Embryonic facial prominence (tissue), 1 donor: ENCODE data around the gene LMBR1.
"Not testable (repeated sequence)": the region's sequence is repeated elsewhere in the genome, so short reads cannot be mapped to it uniquely, and the experiment has no call there.

ENCODE experiments used
- DNase-seq: peaks from one replicate; pipeline ENCODE4 v3.0.0-alpha.2; 2016; ENCODE audit errors: extremely low spot score

Gene LMBR1

DNA sequence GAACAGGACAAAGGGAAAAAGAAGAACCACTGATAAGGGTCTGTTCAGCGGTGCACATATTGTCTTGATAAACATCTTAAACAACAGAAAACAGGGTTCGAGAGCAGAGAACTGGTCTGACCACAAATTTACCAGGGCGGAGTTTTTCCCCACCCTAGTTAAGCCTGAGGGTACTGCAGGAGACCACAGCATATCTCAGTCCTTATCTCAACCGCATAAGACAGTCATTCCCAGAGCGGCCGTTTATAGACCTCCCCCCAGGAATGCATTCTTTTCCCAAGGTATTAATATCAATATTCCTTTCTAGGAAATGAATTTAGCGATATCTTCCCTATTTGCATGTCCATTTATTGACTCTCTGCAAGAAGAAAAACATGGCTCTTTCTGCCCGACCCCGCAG, 195.7 kb downstream of the LMBR1 start:
- not testable (repeated sequence) for DNase-seq

DNA sequence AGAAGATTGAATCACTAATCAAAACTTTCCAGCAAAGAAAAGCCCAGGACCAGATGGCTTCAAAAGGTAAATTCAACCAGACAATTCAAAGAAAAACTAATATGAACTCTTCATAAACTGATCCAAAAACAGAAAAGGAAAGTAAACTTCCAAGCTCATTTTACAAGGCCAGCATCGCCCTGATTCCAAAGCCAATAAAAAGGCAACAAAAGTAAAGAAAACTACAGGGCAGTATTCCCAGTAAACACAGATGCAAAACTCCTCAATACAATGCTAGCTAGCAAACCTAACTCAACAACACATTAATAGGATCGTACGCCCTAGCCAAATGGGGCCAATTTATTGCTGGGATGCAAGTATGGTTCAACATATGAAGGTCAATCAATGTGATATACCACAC, 199.4 kb downstream of the LMBR1 start:
- no peak for DNase-seq

DNA sequence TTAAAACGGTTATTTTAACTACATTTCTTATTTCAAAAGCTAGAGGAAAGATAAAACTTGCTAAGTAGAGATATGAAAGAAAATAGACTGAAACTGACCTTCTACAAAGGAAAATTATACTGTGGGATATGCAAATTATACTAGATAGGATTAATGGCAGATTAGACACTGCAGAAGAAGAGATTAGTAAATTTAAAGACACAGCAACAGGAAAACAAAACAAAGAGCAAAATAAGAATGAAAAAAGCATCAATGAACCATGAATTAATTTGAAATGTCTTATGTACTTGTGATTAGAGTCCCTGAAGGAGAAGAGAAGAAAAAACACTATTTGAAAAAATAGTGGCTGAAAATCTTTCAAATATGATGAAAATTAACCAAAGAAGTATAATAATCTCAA, 200.1 kb downstream of the LMBR1 start:
- no peak for DNase-seq

DNA sequence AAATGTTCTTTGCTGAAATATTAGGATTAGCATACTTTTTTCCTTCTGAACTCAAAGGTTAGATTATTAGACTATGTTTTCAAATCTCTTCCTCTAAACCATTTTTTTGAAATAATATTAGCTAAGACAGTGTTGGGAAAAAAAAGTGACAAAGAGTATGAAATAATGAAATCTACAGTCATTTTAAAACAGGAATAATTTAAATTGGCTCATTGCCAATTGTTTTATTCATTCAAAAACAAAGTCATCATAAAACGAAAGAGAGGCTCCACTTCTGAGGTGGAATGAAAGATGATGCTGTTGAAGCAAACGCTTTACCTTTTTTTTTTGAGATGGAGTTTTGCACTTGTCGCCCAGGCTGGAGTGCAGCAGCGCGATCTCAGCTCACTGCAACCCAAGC, 201.2 kb downstream of the LMBR1 start:
- no peak for DNase-seq

DNA sequence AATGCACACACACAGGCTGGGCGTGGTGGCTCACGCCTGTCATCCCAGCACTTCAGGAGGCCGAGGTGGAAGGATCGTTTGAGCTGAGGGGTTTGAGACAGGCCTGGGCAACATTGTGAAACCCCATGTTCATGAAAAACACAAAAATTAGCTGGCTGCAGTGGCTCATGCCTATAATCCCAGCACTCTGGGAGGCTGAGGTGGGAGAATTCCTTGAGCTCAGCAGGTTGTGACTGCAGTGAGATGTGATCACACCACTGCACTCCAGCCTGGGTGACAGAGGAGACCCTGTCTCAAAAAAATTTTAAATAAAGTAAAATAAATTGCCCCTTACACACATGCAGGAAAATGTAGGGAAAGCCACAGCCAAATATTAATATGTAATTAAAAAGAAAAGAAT, 208.3 kb downstream of the LMBR1 start:
- DNase-seq: no peak

DNA sequence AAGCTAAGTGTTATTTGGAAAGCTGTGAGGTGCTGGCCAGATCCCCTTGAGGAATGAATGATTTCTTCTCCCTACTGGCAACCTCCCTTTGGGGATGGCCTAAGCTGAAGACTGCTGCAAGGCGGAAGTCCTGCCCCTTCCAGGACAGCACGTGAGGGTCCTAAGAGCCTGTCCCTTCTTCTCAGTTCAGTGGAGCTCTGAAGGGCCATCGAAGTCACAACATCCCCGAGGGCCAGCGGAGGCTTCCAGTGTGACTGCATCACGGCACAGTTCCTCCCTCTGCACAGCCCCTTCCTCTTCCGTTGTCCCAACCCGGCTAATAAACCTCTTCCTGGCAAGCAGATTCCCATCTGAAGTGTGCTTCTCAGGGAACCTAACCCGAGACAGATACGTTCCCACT, 208.7 kb downstream of the LMBR1 start:
- no peak for DNase-seq

DNA sequence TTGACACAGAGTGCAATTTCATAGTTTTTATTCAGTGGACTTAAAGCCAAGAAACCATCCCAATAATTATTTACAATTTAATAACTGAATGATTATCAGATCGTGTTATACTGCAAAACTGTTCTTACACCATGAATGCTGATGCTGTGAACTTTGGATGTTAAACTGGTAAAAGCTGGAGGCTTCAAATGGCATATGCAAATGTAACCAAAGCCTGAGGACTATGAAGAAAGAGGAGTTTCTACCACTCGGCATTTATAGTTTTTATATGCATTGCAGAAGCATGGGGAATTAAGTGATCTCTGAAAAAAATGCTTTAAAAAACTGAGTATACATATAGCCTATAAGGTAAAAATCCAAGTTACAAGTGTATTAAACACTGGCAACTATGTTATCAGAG, 210.1 kb downstream of the LMBR1 start:
- DNase-seq: no peak

DNA sequence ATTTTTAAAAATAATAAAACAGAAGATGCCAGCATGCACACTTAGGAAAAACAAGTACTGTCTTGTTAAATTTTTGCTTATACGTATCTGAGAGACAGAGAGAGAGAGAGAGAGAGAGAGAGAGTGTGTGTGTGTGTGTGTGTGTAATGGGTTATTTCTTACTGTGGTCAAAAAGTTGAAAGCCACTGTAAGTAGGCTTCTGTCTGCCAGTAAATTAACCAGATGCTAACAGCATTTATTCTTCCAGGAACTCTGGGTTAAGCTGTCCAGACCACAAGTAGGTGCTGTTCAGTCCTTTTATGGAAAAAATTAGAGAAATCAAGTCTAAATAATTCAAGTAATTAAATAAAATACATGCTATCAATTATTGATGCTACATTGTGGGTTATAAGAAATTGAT, 212.7 kb downstream of the LMBR1 start:
- no peak for DNase-seq

DNA sequence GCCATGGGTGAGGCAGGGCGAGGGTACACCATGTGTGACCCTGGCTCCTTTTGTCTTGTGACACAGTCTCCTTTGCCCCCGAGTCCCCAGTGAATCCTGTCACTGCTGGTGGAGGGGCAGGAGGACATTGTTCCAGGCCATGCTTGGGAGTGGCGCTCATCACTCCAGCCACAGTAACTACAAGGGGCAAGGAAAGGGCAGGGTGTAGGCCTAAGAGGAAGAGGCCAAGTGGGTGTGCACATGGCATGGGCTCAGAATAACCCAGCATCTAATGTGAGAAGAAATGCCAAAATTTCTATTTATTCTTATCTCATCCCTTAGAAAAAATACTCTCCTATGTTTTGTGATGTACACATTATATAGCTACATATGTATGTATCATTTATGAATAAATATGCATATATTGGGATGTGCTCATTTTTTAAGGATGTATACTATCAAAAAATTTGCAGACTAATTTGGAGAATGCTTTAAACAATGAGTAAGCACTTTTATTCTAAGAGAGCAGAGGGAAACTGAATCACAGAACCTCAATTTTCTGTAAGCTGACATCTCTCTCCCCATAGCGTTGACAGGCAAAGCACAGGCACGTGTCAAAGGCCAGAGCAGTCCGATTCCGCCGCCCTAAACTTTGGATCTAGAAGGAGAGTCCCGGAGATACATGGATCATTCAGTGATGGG, 215.5 kb downstream of the LMBR1 start:
- DNase-seq: no peak

DNA sequence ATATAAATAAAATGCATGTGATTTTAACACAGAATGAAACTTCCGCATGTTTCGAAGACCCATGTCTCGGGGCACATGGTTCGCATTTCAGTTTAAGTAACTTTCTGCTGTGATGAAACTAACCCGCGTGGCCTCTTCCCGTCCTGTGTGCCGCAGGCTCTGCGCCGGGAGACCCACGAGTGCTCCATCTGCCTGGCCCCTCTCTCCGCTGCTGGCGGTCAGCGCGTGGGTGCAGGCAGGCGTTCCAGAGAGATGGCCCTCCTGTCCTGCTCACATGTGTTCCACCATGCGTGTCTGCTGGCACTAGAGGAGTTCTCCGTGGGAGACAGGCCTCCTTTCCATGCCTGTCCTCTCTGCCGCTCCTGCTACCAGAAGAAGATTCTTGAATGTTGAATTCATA, 216.7 kb downstream of the LMBR1 start:
- no peak for DNase-seq

DNA sequence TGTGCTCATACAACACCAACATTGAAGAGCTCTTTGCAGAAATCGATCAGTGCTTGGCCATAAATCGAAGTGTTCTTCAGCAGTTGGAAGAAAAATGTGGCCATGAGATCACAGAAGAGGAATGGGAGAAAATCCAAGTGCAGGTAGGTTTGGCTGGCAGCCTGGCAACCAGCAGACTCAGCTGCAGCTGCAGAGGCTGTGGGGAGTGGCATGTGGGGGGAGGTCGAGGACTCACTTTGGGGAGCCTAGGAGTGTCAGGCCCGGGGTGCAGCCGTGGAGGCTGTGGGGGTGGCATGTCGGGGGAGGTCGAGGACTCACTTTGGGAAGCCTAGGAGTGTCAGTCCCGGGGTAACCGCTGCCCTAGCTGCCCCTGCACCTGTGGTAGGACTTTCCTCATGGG, 217.3 kb downstream of the LMBR1 start:
- DNase-seq: no peak

DNA sequence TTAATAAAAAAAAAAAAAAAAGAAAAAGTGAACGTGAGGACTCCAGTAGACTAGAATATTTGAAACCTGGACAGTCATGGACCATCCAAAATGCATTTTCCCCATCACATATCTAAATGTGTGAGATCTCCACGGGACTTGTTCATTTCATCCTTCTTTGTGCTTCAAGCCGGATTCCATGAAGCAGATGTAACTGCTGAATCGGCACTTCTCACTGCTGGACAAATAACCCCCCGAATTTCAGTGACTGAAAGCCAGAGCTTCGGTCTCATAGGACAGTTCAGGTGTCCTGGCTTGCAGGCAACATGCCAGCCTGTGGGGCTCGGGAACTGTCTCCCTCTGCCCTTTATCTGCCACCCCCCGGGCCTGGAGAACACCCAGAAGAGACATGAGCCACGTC, 219.1 kb downstream of the LMBR1 start:
- no peak for DNase-seq

DNA sequence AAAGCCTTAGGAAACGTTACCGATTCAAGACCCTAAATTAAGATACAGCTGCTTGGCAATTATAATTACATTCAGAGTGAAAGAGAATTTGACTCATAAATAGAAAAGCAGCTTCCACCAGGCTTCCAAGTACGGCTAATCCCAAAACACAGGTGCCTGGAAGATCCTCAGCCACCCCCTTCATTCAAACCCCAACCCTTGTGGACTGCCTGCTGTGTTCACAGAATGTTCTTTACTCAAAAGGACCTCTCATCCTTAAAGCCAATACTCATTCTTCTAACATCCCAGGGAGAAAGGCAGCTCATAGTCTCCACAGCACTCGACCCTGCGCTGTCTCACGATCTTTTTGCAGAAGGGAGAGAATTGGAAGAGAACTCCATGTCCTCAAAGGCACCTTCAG, 219.5 kb downstream of the LMBR1 start:
- no peak for DNase-seq

DNA sequence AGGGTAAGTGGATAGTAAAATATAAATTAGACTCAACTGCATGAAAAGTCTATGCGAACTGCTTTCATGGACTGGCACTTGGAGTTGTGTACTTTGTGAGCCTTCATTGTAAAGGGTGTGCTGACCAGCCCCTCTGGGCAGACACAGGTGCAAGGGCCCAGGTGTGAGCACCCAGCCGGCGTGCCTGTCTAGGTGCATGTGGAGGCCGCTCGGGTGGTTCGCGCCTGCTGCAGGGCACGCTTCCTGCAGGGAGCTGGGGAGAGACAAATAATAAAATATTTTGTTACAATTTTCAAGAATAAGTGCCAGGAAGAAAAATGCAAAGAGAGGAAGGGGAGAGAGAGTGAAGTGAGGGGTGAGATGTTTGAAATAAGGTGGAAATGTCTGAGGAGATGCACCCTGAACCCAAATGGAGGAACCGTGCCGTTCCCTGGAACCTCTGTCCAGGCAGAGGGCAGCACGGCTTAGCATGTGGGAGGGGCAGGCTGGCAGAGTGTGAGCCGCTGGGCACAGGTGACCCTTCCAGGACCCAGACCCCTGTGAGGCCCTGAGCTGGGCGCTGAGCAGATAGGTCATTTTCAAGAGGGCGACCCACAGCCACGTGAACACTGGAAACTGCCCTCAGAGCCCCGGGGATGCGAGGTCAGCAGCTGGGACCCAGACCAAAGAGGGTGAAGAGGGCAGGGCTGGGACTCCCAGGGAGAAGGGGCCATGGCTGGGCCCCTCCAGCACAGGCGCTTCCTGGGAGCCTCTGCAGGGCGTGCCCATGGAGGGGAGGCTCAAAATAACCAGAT, 223.8 kb downstream of the LMBR1 start:
- DNase-seq: no peak

DNA sequence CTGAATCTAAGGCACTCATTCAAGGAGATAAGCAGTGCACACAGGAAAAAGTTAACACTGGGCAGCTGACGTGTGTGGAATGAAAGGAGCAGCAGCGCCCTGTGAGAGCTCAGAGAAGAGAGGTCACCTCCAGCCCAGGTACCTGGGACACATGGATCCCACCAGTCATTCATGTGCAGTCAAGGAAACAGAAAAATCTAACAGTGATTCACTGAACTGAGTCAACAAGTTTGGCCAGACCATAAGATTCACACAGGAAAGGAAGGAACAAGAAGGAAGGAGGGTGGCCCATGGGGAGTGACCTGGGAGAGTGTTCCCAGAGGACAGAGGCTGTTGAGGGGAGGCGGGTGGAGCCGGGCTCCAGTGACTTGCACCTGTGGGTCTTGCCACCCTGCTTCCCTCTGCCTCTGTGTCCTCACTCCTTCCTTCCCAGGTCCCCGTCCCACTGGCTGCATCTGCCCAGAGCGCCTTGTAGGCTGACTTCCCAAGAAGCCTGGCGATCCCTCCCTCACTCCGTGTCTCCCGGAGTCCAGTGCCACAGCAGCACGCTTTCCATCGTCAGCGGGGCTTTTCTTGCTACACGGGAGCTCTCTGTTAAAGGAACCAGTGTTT, 224.7 kb downstream of the LMBR1 start:
- no peak for DNase-seq

DNA sequence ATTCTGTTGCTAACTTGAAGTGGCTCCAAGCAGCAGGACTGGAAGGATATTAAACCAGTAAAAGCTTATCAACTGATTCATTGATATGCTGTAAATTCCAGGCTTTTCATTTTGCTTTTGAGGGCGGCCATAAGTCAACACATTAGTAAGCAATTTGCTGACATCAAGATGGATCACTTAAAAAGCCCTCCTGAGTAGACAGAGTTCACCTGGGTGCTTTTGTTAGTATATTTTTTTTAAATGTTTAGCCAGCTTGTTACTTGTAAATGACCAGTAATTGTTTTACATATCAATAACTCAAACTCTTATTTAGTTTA, 225.9 kb downstream of the LMBR1 start:
- no peak for DNase-seq

DNA sequence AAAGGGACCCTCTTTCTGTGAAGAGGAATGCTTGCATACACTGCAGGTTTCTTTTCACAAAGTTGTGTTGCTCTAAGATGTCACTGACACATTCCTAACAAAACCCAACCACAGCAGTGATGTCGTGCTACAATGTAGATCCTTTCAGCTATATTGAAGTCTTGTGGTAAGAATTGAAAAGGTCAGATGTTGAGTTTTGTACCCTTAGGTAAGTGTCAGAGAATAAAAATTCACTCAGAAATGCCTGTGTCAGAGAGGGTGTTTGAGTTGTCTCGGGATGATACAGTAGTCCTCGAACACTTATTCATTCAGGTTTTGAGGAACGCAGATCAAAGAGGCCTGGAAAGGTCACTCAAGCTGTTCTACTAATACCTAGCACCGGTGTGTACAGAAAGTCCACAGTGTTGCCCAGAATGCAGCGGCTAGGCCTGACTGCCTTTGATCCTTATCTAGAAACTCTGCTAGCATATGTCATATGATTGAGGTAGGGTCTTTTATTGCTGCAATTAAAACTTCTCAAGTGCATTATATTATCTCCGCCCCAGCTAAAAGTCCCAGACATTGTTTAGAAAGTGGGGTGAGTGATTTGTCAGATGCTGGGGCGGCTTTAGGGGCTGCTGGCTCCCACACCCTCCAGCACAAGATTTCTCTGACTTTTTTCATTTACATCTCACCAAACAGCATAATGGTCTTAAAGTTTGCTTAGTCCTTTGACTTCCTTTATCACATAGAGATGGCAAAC, 226.4 kb downstream of the LMBR1 start:
- DNase-seq: no peak

DNA sequence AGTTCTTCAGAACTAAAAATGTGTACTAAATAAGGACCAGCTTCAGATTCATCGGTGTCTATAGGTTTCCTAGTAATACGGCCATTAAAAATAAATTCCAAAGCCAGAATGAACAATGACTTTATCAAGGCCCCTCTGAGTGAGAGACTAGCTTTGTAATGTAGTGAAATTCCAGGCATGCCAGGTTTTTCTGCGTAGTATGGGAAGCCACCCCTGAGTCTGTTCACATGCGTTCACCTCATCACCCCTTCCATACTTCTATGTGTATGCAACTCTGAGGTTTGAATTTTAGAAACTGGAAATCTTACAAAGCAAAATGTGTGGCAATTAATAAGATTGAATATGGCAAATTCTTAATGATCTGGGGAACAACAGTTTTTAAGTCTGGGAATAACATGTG, 227.9 kb downstream of the LMBR1 start:
- no peak for DNase-seq

DNA sequence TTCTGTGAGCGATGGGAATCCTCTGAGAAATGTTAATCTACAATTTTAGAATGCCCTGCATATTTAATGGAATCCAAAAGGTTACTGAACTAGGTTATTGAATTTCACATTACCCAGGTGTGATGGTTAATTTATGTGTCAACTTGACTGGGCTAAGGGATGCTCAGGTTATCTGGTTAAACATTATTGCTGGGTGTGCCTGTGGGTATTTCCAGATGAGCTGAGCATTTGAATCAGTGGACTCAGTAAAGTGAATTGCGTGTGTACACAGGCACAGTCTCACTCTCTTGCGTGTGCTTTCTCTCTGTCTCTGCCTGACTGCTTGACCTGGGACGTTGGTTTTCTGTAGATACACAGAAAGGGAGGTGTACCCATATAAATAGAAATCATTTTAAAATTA, 230.7 kb downstream of the LMBR1 start:
- no peak for DNase-seq

DNA sequence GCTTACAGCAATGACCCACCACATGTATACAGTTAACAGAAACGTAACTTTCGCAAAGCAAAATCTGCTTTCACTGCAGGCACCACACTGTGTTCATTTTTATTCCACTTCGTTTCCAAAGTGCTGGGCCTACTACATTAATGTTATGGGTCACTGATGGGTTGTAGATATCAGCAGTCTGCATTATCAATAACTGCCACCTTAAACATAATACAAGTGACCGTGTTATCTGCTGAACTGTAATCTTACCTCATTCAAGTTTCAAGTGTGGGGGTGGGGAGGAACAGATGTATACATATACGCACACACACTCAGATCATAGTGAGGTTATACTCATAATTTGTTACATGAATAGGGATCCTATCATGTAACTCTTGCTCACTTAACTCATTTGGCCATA, 231.3 kb downstream of the LMBR1 start:
- DNase-seq: no peak

DNA sequence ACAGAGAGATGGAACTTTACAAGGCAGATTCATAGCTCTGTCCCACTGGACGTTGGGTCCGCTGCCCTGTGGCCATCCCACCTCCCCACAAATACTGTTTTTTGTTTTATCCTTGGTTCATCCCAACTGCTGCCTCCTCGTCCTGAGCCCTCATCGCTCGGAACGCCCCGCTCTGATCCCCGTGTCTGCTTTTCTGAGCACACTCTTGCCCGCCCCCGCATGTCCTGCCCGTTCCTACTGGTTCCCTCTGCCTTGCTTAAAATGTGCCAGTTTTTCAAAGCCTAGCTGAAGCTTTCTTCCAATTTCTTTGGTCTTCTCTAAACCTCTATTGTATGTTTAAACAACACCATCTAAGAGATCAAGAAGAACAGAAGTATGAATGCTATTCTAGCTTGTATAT, 233.0 kb downstream of the LMBR1 start:
- no peak for DNase-seq

DNA sequence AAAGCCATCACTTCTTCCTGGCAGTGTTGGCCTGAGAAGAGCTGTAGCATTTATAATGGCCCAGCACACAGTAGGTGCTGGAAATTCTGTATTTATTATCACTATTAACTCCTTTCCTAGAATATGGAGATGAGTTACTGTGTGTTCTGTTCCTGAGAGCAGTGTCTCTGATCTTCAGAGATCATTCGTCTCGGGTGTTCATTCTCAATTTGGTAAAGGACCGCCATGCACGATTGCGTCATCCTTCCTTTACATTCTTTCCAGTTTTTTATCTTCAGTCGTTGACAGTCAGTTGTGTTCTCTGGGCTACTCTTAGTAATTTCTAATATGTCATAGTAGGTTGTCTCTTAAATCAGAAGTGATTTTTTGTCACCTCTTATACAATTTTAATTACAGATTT, 233.8 kb downstream of the LMBR1 start:
- no peak for DNase-seq

DNA sequence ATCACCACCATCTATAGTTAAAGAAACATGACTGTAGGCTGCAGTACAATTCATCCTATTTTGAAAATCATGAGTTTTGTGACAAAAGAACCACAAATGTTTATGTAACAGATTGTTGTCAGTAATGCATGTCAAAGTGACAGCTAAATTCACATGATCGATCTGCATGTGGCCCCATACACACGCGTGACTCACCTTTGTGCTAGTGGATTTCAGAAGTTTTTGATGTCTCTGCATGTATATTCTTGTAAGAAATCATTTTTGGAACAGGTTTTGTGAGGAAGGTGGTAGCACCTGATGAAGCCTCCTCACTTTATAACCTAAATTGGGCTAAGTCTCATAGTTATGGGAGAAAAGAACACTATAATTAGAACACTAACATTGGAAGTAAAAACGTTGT, 235.3 kb downstream of the LMBR1 start:
- no peak for DNase-seq
